HAP-1 (cell line): ENCODE measurements around the gene CNTNAP2.

Experiments
- DNase-seq, 2 experiments: peaks; one replicate each; pipeline ENCODE4 v3.0.0-alpha.2; 2016 to 2020; ENCODE audit warnings: low spot score in 2 of 2
- H3K27me3 ChIP-seq: fragments of 250-450 bp; sonication (Bioruptor Pico); 2 replicates; pipeline ENCODE4 v1.5.1; 2020; ENCODE audit warnings: low read depth, mild to moderate bottlenecking, moderate library complexity
- H3K36me3 ChIP-seq: fragments of 250-450 bp; sonication (Bioruptor Pico); replicated peaks from 2 replicates; pipeline ENCODE4 v1.5.1; 2020; ENCODE audit warnings: mild to moderate bottlenecking
- H3K4me1 ChIP-seq: fragments of 250-450 bp; sonication (Bioruptor Pico); 2 replicates; pipeline ENCODE4 v1.5.1; 2020; ENCODE audit warnings: mild to moderate bottlenecking
- H3K4me3 ChIP-seq: fragments of 250-450 bp; sonication (Bioruptor Pico); 2 replicates; pipeline ENCODE4 v1.5.1; 2020; ENCODE audit warnings: mild to moderate bottlenecking, moderate library complexity
- H3K9me3 ChIP-seq: fragments of 250-450 bp; sonication (Bioruptor Pico); 2 replicates; pipeline ENCODE4 v1.5.1; 2020; ENCODE audit warnings: mild to moderate bottlenecking, moderate library complexity
- in situ Hi-C: fragments of 300-500 bp; cut with MboI; formaldehyde crosslinking; loops from 3 replicates; pipeline ENCODE4 v1.14.3; 2020; ENCODE audit warnings: low sequenced_read_pairs, inconsistent platforms, mixed read lengths

The CNTNAP2 gene

DNA sequence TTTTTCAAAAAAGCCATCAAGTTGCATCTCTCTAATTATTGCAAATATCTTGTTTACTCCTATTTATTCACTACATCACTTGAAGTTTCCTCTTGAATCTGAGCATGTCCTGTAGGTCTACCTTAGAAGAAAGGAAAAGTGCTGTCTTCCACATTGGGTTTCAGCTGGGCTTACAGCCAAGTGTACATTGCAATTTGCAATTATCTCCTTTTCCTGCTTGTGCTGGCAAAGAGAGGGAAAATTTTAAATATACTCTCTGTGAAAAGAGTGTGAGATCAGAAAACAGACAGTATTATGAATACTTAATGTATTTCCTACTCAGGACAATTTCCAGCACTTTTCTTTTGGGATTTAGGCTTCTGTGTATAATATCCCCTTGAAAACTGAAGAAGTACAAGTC, 839.7 kb downstream of the CNTNAP2 start:
- no peaks in the 10 kb centered on the region for H3K27me3 ChIP-seq
- no peaks in the 10 kb centered on the region for H3K4me1 ChIP-seq
- no peak for DNase-seq
- H3K4me3 ChIP-seq = no peak overlapping the region
- H3K9me3 ChIP-seq = no peaks in the 10 kb centered on the region
- in situ Hi-C loops = no loop called here
- H3K36me3 ChIP-seq = no peaks in the 10 kb centered on the region

- Histone ChIP-seq H3K4me1 (no peaks in the 10 kb centered on the region), H3K4me3 (no peak overlapping the region), H3K27me3 (no peaks in the 10 kb centered on the region), H3K36me3 (no peaks in the 10 kb centered on the region), H3K9me3 (no peaks in the 10 kb centered on the region)
- no peak for DNase-seq
- in situ Hi-C loops = no loop called here
Measured at GRCh38 chr7:146956853-146957252, 840.3 kb downstream of the CNTNAP2 start.

DNA sequence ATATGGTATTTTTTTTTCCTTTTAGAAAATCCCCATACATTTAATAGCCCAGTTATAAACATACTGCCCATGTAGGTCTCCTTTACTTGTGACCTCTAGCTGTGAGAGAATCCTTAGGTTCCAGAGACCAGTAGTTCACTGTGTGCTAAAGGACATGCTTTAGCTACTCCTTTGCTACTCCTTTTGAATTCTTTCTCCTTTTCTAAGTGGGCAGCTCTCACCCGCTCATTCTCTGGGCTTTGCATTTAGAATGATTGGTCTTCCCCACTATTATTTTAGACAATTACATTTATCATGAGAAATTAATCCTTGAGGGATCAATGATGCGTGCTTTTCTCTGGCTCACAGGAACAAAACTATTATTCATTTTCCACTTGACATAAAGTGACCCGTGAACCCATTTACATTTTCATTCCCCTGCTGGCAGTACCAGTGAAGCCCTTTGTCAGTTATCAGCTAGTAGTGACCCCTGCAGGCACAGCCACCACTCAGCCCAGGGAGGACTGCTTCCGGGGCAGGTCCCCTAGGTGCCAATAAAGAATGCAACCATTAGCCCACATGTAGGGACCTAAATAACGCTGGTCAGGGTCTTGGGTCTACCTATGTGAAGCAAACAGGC, 844.3 kb downstream of the CNTNAP2 start:
- no peaks in the 10 kb centered on the region for H3K27me3 ChIP-seq
- peak in 1 of 2 experiments; percentile 13 for DNase-seq
- no peaks in the 10 kb centered on the region for H3K9me3 ChIP-seq
- no peak overlapping the region for H3K4me3 ChIP-seq
- no peaks in the 10 kb centered on the region for H3K36me3 ChIP-seq
- in situ Hi-C loops = no loop called here
- no peaks in the 10 kb centered on the region for H3K4me1 ChIP-seq

DNA sequence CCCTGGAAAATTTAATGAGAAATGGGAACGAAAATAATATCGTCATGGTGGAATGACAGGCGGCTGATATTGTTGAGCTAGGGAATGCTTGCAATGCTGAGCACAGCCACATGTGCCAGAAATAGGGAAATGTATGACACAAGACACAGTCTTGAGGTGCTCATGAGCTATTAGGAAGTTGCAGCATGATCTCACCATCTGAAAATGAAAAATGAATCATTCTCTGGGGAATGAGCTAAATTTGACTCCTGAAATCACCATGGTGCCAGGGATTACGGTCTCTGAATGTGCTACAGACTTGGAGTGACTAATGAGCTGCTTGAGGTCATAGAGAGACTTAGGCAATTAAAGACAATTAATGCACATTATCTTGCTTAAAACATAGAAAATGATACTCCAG, 845.0 kb downstream of the CNTNAP2 start:
- in situ Hi-C loops = no loop called here
- H3K9me3 ChIP-seq = no peaks in the 10 kb centered on the region

GRCh38 chr7:146966274-146966673, 849.7 kb downstream of the CNTNAP2 start:
- in situ Hi-C loops = no loop called here
- no peak for DNase-seq
- H3K4me3 ChIP-seq = no peak overlapping the region
- no peaks in the 10 kb centered on the region for H3K27me3 ChIP-seq
- no peaks in the 10 kb centered on the region for H3K36me3 ChIP-seq
- H3K9me3 ChIP-seq = no peaks in the 10 kb centered on the region
- no peaks in the 10 kb centered on the region for H3K4me1 ChIP-seq

More for the DNA sequence above, 845.0 kb downstream of the CNTNAP2 start:
- Histone ChIP-seq H3K27me3 (no peaks in the 10 kb centered on the region), H3K36me3 (no peaks in the 10 kb centered on the region), H3K4me1 (no peaks in the 10 kb centered on the region), H3K4me3 (no peak overlapping the region)
- no peak for DNase-seq

DNA sequence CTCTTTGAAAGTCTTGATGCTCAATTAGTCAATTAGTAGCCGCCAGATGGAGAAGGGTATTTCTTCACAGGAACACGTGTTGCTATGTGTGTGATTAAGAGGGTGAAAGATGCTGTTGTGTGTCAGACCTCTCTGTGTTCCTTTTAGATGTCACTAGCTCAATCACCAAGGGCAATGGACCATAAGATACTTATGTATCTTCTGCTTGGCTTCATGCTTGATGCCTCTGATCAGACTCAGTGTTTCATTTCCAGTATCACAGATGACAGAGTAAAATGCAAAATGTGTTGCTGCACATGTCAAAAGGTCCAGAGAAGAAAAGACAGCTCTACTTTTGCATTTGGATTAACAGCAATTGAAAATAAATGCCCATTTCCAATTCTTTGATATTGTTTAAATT, 865.9 kb downstream of the CNTNAP2 start:
- Histone ChIP-seq H3K4me3 (no peak overlapping the region), H3K4me1 (no peaks in the 10 kb centered on the region), H3K27me3 (no peaks in the 10 kb centered on the region), H3K36me3 (no peaks in the 10 kb centered on the region), H3K9me3 (no peaks in the 10 kb centered on the region; the same call in 1 of the 2 replicates)
- in situ Hi-C loops = no loop called here
- no peak for DNase-seq

- Histone ChIP-seq H3K4me1 (peaks cover 13% of the 10 kb centered on the region), H3K4me3 (no peak overlapping the region), H3K9me3 (no peaks in the 10 kb centered on the region), H3K36me3 (no peaks in the 10 kb centered on the region), H3K27me3 (no peaks in the 10 kb centered on the region)
- in situ Hi-C loops = no loop called here
- DNase-seq = peak in 1 of 2 experiments; percentile 85
Measured at GRCh38 chr7:146991596-146991995, 875.0 kb downstream of the CNTNAP2 start.

DNA sequence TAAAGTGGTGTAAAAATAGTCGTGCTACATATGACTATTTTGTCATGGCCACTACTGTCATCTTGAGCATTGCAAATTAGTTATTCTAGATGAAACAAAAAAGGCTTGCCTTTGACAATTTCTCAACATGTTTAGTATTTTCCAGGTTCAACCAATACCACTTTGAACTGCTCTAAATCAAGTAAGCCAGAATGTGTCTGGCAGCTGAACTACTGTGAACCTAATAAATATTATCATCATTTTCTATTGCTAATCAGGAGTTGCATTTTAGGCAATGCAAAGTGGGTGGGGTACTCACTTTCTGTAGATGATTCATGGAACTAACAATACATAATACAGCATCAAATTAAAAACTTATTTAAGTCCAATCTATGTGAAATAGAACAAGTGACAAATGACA, 877.2 kb downstream of the CNTNAP2 start:
- H3K4me3 ChIP-seq = no peak overlapping the region
- peaks cover 13% of the 10 kb centered on the region for H3K4me1 ChIP-seq
- no peaks in the 10 kb centered on the region for H3K36me3 ChIP-seq
- H3K27me3 ChIP-seq = no peaks in the 10 kb centered on the region
- no peaks in the 10 kb centered on the region for H3K9me3 ChIP-seq
- in situ Hi-C loops = no loop called here
- DNase-seq = no peak

- in situ Hi-C loops = no loop called here
- Histone ChIP-seq H3K4me1 (no peaks in the 10 kb centered on the region), H3K36me3 (no peaks in the 10 kb centered on the region)
Measured at GRCh38 chr7:147008530-147008929, 891.9 kb downstream of the CNTNAP2 start.

GRCh38 chr7:147012666-147013065, 896.1 kb downstream of the CNTNAP2 start:
- no peaks in the 10 kb centered on the region for H3K4me1 ChIP-seq
- in situ Hi-C loops = no loop called here

More at GRCh38 chr7:147008530-147008929, 891.9 kb downstream of the CNTNAP2 start:
- Histone ChIP-seq H3K27me3 (no peaks in the 10 kb centered on the region), H3K4me3 (no peak overlapping the region), H3K9me3 (no peaks in the 10 kb centered on the region)
- no peak for DNase-seq

DNA sequence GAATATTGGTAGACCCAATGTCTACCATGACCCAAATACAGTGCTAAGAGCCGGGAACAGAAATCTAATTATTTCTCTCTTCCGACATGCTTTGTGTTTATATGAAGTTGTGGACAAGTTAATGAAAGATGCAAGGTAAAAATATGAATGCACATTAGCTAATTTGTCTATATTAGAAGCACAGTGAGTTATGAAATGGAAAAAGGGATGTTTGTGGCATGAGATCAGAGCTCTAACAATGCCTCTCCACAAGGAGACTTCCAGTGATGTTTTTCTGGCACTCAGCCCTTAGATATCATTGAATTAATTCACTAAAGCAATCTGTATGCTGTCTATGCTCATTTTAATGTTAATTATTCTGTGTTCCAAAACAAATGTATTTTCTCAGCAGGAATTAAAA, 897.2 kb downstream of the CNTNAP2 start:
- Histone ChIP-seq H3K36me3 (no peaks in the 10 kb centered on the region), H3K4me1 (no peaks in the 10 kb centered on the region), H3K27me3 (no peaks in the 10 kb centered on the region), H3K9me3 (no peaks in the 10 kb centered on the region), H3K4me3 (no peak overlapping the region)
- no peak for DNase-seq
- in situ Hi-C loops = no loop called here

More at GRCh38 chr7:147012666-147013065, 896.1 kb downstream of the CNTNAP2 start:
- no peaks in the 10 kb centered on the region for H3K27me3 ChIP-seq
- H3K36me3 ChIP-seq = no peaks in the 10 kb centered on the region
- DNase-seq = no peak
- H3K4me3 ChIP-seq = no peak overlapping the region
- no peaks in the 10 kb centered on the region for H3K9me3 ChIP-seq

DNA sequence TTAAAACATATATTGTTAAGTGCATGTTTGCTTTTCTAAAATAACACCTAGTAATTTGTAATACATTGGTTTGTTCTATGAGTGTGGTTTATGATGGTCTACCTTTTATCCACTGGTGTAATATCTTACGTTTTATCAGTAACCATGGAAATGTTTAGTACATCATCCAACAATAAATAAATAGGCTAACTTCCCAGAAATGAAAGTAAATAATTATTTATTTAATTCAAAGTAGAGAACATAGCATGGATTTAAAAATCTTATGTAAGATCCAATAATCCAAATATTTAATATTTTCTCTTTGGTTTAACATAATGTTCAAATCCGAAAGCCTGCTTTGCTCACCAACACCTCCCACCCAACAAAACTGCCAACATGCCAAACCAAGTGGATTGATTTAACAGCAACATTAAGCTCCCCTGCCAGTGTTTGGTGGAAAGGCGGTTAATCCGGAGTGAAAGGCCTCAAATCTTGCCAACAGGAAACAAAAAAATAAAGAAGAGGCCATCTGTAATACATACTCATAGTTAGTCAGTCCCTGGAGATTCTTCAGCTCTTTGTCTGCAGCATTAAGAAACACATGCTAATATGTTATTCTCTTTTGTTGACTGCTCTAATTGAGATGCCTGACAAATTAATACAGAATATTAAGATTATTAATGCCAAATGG, 897.8 kb downstream of the CNTNAP2 start:
- no peak overlapping the region for H3K4me3 ChIP-seq
- no peaks in the 10 kb centered on the region for H3K36me3 ChIP-seq
- H3K9me3 ChIP-seq = no peaks in the 10 kb centered on the region
- H3K4me1 ChIP-seq = no peaks in the 10 kb centered on the region
- no peak for DNase-seq
- in situ Hi-C loops = no loop called here
- no peaks in the 10 kb centered on the region for H3K27me3 ChIP-seq

DNA sequence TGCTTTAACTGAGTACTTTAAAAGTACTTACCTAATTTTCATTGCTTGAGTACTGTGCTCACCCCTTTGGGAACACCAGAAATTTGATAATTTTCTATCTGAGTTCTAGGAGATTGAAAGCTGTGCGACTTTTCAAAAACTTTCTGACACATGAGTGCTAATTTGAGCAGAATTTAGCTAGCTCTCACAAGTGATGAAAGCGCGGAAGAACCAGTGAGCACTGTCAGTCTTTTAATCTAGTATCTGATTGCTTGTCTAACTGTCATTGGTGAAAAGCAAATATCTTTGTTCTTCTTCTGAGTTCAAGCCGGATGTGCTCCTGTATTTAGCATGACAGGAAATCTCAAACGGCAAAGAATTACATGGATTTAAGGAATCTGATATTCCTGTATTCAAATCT, 899.4 kb downstream of the CNTNAP2 start:
- no peaks in the 10 kb centered on the region for H3K9me3 ChIP-seq
- in situ Hi-C loops = no loop called here
- no peak overlapping the region for H3K4me3 ChIP-seq
- no peaks in the 10 kb centered on the region for H3K27me3 ChIP-seq
- no peaks in the 10 kb centered on the region for H3K36me3 ChIP-seq
- DNase-seq = no peak
- H3K4me1 ChIP-seq = no peaks in the 10 kb centered on the region

- no peak for DNase-seq
- H3K4me3 ChIP-seq = no peak overlapping the region
- in situ Hi-C loops = no loop called here
- H3K36me3 ChIP-seq = no peaks in the 10 kb centered on the region
- H3K9me3 ChIP-seq = no peaks in the 10 kb centered on the region
- no peaks in the 10 kb centered on the region for H3K4me1 ChIP-seq
- H3K27me3 ChIP-seq = no peaks in the 10 kb centered on the region
Measured at GRCh38 chr7:147022056-147022455, 905.5 kb downstream of the CNTNAP2 start.
